HFFc6 (cell line): Measurements from ENCODE around the gene CENPO. TPM values are rescaled to one million over a fixed set of nuclear protein-coding genes. Genes with fewer than 3 reads are reported as not detected.

ENCODE experiments used
- DNase-seq: peaks from one replicate; pipeline ENCODE4 v3.0.0-alpha.2; 2018
- H3K27ac Mint-ChIP-seq: 2 replicates; pipeline ENCODE4 v1.8.0; 2020; ENCODE audit warnings: mild to moderate bottlenecking, mixed read lengths
- H3K27me3 Mint-ChIP-seq: 2 replicates; pipeline ENCODE4 v1.8.0; 2021; ENCODE audit warnings: mild to moderate bottlenecking, moderate library complexity, mixed read lengths; ENCODE audit not compliant: insufficient read depth
- H3K36me3 Mint-ChIP-seq: 2 replicates; pipeline ENCODE4 v1.8.0; 2021; ENCODE audit warnings: low read depth, mixed read lengths
- H3K4me1 Mint-ChIP-seq: 2 replicates; pipeline ENCODE4 v1.8.0; 2020; ENCODE audit warnings: low read depth, mixed read lengths
- H3K4me3 Mint-ChIP-seq: 2 replicates; pipeline ENCODE4 v1.8.0; 2020; ENCODE audit warnings: mild to moderate bottlenecking, moderate library complexity, mixed read lengths
- H3K9me3 Mint-ChIP-seq: 2 replicates; pipeline ENCODE4 v1.8.0; 2020; ENCODE audit warnings: mild to moderate bottlenecking, mixed read lengths
- total RNA-seq, 6 experiments: library from RNA; stranded (reverse); fragmentation: NEBNext Ultra II Directional; extraction: Animal tissue kit (Norgen Biotek cat#: 25700); gene quantifications; 2 replicates in 1 of 6; 3 replicates in 5 of 6; pipeline ENCODE4 v1.2.3, GENCODE V29; 2021
- TF ChIP-seq, protein P1 (sequence below): fragments of 200-600 bp; sonication (generic); IDR thresholded peaks from 2 replicates; pipeline ENCODE4 v1.5.0; 2021; ENCODE audit warnings: antibody characterized with exemption, mild to moderate bottlenecking

CENPO gene
- total RNA-seq, 6 experiments from 2014 or later, result 19.1 to 28.7 (median 24.7) TPM

- Mint-ChIP-seq H3K36me3 (no peaks in the 10 kb centered on the region), H3K4me3 (no peak overlapping the region), H3K9me3 (no peaks in the 10 kb centered on the region), H3K27ac (no peak overlapping the region), H3K27me3 (no peaks in the 10 kb centered on the region), H3K4me1 (peaks cover 6% of the 10 kb centered on the region; the same call in 1 of the 2 replicates)
- DNase-seq, result no peak
- TF ChIP-seq, protein P1, sequence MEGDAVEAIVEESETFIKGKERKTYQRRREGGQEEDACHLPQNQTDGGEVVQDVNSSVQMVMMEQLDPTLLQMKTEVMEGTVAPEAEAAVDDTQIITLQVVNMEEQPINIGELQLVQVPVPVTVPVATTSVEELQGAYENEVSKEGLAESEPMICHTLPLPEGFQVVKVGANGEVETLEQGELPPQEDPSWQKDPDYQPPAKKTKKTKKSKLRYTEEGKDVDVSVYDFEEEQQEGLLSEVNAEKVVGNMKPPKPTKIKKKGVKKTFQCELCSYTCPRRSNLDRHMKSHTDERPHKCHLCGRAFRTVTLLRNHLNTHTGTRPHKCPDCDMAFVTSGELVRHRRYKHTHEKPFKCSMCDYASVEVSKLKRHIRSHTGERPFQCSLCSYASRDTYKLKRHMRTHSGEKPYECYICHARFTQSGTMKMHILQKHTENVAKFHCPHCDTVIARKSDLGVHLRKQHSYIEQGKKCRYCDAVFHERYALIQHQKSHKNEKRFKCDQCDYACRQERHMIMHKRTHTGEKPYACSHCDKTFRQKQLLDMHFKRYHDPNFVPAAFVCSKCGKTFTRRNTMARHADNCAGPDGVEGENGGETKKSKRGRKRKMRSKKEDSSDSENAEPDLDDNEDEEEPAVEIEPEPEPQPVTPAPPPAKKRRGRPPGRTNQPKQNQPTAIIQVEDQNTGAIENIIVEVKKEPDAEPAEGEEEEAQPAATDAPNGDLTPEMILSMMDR, result no peak
Measured at GRCh38 chr2:24771764-24772586, 21.2 kb upstream of the CENPO start.

- Mint-ChIP-seq H3K27ac (no peak overlapping the region), H3K36me3 (no peaks in the 10 kb centered on the region), H3K27me3 (no peaks in the 10 kb centered on the region), H3K4me1 (peaks cover 6% of the 10 kb centered on the region; the same call in 1 of the 2 replicates), H3K9me3 (no peaks in the 10 kb centered on the region), H3K4me3 (no peak overlapping the region)
- TF ChIP-seq, protein P1, result no peak
- DNase-seq, result no peak
Measured at GRCh38 chr2:24774373-24774772, 18.9 kb upstream of the CENPO start.

DNA sequence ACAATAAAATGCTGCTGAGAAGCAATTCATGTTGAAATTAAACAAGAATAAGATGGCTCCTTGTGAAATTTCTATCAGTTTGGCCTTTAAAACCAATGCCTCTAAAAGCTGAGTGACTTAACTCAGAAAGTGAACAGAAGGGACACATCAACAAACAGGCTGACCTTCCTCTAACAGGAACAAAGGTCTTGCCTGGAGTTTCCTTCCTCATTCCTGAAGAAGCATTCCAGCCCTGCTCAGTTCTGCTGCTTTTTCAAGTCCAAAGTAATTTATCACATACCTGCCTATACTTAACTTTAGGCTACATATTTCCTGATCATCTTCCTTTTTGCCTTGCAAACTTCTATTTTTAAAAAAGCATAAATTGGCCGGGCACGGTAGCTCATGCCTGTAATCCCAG lies 14.1 kb upstream of the CENPO start:
- no peaks in the 10 kb centered on the region for H3K9me3 Mint-ChIP-seq
- H3K27me3 Mint-ChIP-seq, result peaks cover 1% of the 10 kb centered on the region; the same call in 1 of the 2 replicates
- TF ChIP-seq, protein P1, result no peak
- H3K4me3 Mint-ChIP-seq, result no peak overlapping the region
- DNase-seq, result no peak
- H3K36me3 Mint-ChIP-seq, result no peaks in the 10 kb centered on the region
- H3K4me1 Mint-ChIP-seq, result peaks cover 6% of the 10 kb centered on the region; the same call in 1 of the 2 replicates
- H3K27ac Mint-ChIP-seq, result no peak overlapping the region

DNA sequence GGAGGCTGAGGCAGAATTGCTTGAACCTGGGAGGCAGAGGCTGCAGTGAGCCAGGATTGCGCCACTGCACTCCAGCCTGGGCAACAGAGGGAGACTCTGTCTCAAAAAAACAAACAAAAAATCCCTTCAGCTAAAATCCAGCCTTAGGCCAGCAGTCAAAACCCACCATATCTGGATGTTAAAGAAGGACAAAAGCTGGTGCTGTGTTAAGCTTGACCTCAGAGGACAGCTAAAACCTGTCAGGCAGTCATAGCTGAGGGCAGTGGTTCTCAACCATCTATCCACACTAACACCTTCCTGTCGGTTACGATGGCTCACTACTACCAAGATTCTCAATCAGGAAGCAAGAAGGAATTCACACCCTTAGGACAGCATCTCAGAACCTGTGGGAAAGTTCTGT lies 9.6 kb upstream of the CENPO start:
- no peak for DNase-seq
- TF ChIP-seq, protein P1, result no peak
- H3K27ac Mint-ChIP-seq, result no peak overlapping the region

DNA sequence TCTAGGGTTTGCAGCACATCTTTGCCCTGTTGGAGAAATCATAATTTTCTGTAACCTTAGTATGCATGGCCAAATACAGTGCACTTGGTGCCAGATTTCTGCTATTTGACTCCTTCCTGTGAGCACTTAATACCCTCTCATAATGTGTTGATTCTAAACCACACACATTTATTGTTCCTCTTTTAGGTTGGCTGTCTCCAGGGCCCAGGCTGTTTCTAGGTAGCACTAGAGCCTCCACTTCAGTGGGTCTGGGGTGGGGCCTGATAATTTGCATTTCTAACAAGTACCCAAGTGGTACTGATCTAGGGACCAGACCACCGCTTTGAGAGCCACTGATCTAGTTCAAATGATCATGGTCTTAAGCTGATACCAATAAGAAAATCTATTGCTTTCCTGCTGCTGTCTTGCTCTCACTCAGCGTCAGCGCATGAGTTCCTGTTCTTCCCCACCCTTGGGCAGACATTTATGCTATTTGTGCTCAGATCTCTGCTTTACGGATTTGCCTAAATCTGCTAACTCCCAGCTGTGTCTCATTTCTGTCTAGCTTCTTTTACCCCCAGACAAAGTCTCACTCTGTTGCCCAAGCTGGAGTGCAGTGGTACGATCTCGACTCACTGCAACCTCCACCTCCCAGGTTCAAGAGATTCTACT lies 7.4 kb upstream of the CENPO start:
- H3K36me3 Mint-ChIP-seq, result no peaks in the 10 kb centered on the region
- H3K4me3 Mint-ChIP-seq, result no peak overlapping the region

More for the DNA sequence above, 9.6 kb upstream of the CENPO start:
- Mint-ChIP-seq H3K4me1 (no peaks in the 10 kb centered on the region), H3K4me3 (no peak overlapping the region), H3K9me3 (peaks cover 5% of the 10 kb centered on the region; the same call in 1 of the 2 replicates), H3K27me3 (peaks cover 6% of the 10 kb centered on the region), H3K36me3 (no peaks in the 10 kb centered on the region)

More for the DNA sequence above, 7.4 kb upstream of the CENPO start:
- H3K4me1 Mint-ChIP-seq, result no peaks in the 10 kb centered on the region
- H3K27me3 Mint-ChIP-seq, result peaks cover 6% of the 10 kb centered on the region
- no peak for DNase-seq
- peaks cover 5% of the 10 kb centered on the region; the same call in 1 of the 2 replicates for H3K9me3 Mint-ChIP-seq
- H3K27ac Mint-ChIP-seq, result no peak overlapping the region
- TF ChIP-seq, protein P1, result no peak
